ENCODE measurements around the gene MON2. TPM values are rescaled to one million over a fixed set of nuclear protein-coding genes. Genes with fewer than 3 reads are reported as not detected.

Gene MON2
- total and polyA plus RNA-seq, 2 of the 8 experiments (the other 6 are each of a cell fraction or from before 2014, with no cell fraction given), result 3.8 to 21.8 TPM

- H4K20me1 ChIP-seq (replicated peaks in 1 of 2; ENCODE audit: control insufficient read depth in 1 of 2, insufficient read depth in 2 of 2, low read length in 2 of 2), result no peaks in the 10 kb centered on the region
- ChIA-PET POLR2A (ENCODE audit: partially characterized antibody) (no interaction called here), CTCF (ENCODE audit: partially characterized antibody) (interaction anchor here (0.6 to 12.0 kb wide), 4 partner anchors 10 to 230 kb away, joined by 3 to 173 read pairs (median 5); no protein-coding TSS in a partner anchor)
- no peak overlapping the region for H3K4me2 ChIP-seq (ENCODE audit: insufficient read depth in 1 of 2, low read depth in 2 of 2, low read length in 2 of 2)
- no peaks in the 10 kb centered on the region for H3K27me3 ChIP-seq (replicated peaks in 1 of 4; ENCODE audit: control insufficient read depth in 3 of 4, extremely low read depth in 1 of 4, insufficient read depth in 3 of 4, low read length in 3 of 4)
- FAIRE-seq (no peak), DNase-seq (ENCODE audit: low read depth in 1 of 2, low spot score in 2 of 2) (no peak)
- no peaks in the 10 kb centered on the region for H3K36me3 ChIP-seq (ENCODE audit: control insufficient read depth in 2 of 4, insufficient read depth in 4 of 4, low read length in 3 of 4)
- H3K9ac ChIP-seq (replicated peaks in 1 of 4; ENCODE audit: extremely low read depth in 1 of 4, low read depth in 3 of 4, low read length in 3 of 4), result no peak overlapping the region
- no peak overlapping the region for H2BK5ac ChIP-seq (ENCODE audit: low read depth, low read length)
- no peak overlapping the region for H2BK20ac ChIP-seq (ENCODE audit: low read length)
- H2AFZ ChIP-seq (ENCODE audit: low read length), result no peak overlapping the region
- no peak overlapping the region for H3K23ac ChIP-seq (ENCODE audit: insufficient read length)
- no peak overlapping the region for H2BK15ac ChIP-seq (ENCODE audit: low read length)
- no peaks in the 10 kb centered on the region for H3K4me1 ChIP-seq (replicated peaks in 1 of 4; ENCODE audit: control insufficient read depth in 3 of 4, insufficient read depth in 4 of 4, low read length in 3 of 4)
- no peak overlapping the region for H4K91ac ChIP-seq (replicated peaks; ENCODE audit: insufficient read length, low read length)
- no peak overlapping the region for H3K18ac ChIP-seq (ENCODE audit: extremely low read depth, low read length)
- no peak overlapping the region for H2BK12ac ChIP-seq (ENCODE audit: low read depth, low read length)
- no peak overlapping the region for H3K4me3 ChIP-seq (ENCODE audit: extremely low read depth in 1 of 4, insufficient read depth in 2 of 4, low read depth in 3 of 4, low read length in 4 of 4)
- no peaks in the 10 kb centered on the region for H3K79me2 ChIP-seq (ENCODE audit: control insufficient read depth in 1 of 2, insufficient read depth in 2 of 2, low read length in 2 of 2)
- no peak overlapping the region for H2AK5ac ChIP-seq (ENCODE audit: low read depth, low read length)
- no peak overlapping the region for H4K8ac ChIP-seq (ENCODE audit: extremely low read depth, insufficient read depth, low read length)
- no peak overlapping the region for H4K5ac ChIP-seq (ENCODE audit: insufficient read length, low read depth, low read length)
- WGBS, 2 experiments (ENCODE audit: extremely low coverage in 1 of 2, insufficient coverage in 1 of 2, insufficient read length in 1 of 2, insufficient replicate concordance in 2 of 2, low coverage in 1 of 2, low lambda C conversion rate in 2 of 2, missing lambda C conversion rate in 1 of 2), result 100% methylated on average over 4 of the region's 4 CpGs; no CpG with 5 or more reads in 1 of the 2 experiments
- no peak overlapping the region for H3K56ac ChIP-seq (replicated peaks; ENCODE audit: insufficient read length, low read depth, low read length)
- no peaks in the 10 kb centered on the region for H3K23me2 ChIP-seq (ENCODE audit: low read depth, low read length)
- no peaks in the 10 kb centered on the region for H3K79me1 ChIP-seq (ENCODE audit: low read depth, low read length)
- H3K4ac ChIP-seq (replicated peaks; ENCODE audit: insufficient read length, low read depth, low read length), result no peak overlapping the region
- no peak overlapping the region for H2BK120ac ChIP-seq (replicated peaks; ENCODE audit: low read depth, low read length)
- H3K27ac ChIP-seq (ENCODE audit: low read depth, low read length), result no peak overlapping the region
- H3K9me3 ChIP-seq (ENCODE audit: insufficient read depth in 2 of 2, low read depth in 1 of 2, low read length in 1 of 2), result no peaks in the 10 kb centered on the region
- H3K14ac ChIP-seq (ENCODE audit: insufficient read length), result no peak overlapping the region
- TF ChIP-seq, protein P1, sequence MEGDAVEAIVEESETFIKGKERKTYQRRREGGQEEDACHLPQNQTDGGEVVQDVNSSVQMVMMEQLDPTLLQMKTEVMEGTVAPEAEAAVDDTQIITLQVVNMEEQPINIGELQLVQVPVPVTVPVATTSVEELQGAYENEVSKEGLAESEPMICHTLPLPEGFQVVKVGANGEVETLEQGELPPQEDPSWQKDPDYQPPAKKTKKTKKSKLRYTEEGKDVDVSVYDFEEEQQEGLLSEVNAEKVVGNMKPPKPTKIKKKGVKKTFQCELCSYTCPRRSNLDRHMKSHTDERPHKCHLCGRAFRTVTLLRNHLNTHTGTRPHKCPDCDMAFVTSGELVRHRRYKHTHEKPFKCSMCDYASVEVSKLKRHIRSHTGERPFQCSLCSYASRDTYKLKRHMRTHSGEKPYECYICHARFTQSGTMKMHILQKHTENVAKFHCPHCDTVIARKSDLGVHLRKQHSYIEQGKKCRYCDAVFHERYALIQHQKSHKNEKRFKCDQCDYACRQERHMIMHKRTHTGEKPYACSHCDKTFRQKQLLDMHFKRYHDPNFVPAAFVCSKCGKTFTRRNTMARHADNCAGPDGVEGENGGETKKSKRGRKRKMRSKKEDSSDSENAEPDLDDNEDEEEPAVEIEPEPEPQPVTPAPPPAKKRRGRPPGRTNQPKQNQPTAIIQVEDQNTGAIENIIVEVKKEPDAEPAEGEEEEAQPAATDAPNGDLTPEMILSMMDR (IDR thresholded peaks at IDR 0.05; ENCODE audit: control extremely low read depth in 1 of 3, insufficient read depth in 1 of 3, low read depth in 1 of 3, low read length in 3 of 3), result no peak
- TF ChIP-seq ZNF274 (IDR thresholded peaks at IDR 0.05; ENCODE audit: borderline replicate concordance, extremely low read depth, low read length), result no peak
- no peak for TF ChIP-seq CTBP2 (IDR thresholded peaks at IDR 0.05; ENCODE audit: borderline replicate concordance, insufficient read depth, insufficient read length, low read length)
- no peak for TF ChIP-seq HDAC2 (IDR thresholded peaks at IDR 0.05; ENCODE audit: borderline replicate concordance in 1 of 2, low read depth in 2 of 2, low read length in 2 of 2)
- no peak for TF ChIP-seq ATF3 (IDR thresholded peaks at IDR 0.05; ENCODE audit: insufficient read depth, low read depth, low read length)
- TF ChIP-seq RXRA (IDR thresholded peaks at IDR 0.05; ENCODE audit: insufficient read depth, low read depth, low read length), result no peak
- TF ChIP-seq SUZ12 (IDR thresholded peaks at IDR 0.05; ENCODE audit: low read length), result no peak
- TF ChIP-seq TAF7 (optimal IDR thresholded peaks at IDR 0.05; ENCODE audit: borderline replicate concordance, low read depth, low read length), result no peak
- TF ChIP-seq CHD1 (IDR thresholded peaks at IDR 0.05; ENCODE audit: low read depth, low read length), result no peak
- TF ChIP-seq YY1 (IDR thresholded peaks at IDR 0.05; ENCODE audit: low read depth, low read length), result no peak
These were observed 118.0 kb downstream of the MON2 start for GRCh38 chr12:62584619-62585018.
